HG02798 (cell line): ENCODE measurements around the gene HIGD2B.
"Not testable (repeated sequence)": the region's sequence is repeated elsewhere in the genome, so short reads cannot be mapped to it uniquely, and the experiment has no call there.

Source experiments
- ATAC-seq: cut with Tn5 transposase; IDR thresholded peaks from one replicate; pipeline ENCODE4 v1.9.1; 2021; ENCODE audit warnings: mild to moderate bottlenecking; ENCODE audit not compliant: unreplicated experiment, poor library complexity

HIGD2B gene

GRCh38 chr15:72682772-72683171, 3.2 kb downstream of the HIGD2B start:
- ATAC-seq = no peak

- ATAC-seq = no peak
These were observed 5.1 kb downstream of the HIGD2B start for GRCh38 chr15:72680931-72681330.

GRCh38 chr15:72676838-72677237, 9.1 kb downstream of the HIGD2B start:
- ATAC-seq = no peak

DNA sequence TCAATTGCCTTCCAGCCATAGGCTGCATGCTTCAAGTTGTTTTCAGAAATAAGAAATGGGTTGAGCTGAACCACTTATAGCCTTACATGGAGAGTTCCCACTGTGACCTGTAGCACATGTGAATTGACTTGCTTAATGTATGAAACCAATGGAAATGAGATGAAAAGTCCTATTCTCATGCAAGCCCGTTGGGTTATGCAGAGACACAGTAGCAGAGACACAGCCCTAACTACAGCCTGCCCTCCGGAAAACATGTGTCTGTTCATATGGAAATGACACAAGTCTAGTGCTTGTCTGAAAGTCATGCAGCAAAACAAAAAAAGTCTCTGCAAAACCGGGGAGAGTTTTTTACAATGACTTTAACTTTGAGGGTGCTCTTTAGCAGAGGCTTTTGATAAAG, 14.5 kb downstream of the HIGD2B start:
- ATAC-seq = no peak

DNA sequence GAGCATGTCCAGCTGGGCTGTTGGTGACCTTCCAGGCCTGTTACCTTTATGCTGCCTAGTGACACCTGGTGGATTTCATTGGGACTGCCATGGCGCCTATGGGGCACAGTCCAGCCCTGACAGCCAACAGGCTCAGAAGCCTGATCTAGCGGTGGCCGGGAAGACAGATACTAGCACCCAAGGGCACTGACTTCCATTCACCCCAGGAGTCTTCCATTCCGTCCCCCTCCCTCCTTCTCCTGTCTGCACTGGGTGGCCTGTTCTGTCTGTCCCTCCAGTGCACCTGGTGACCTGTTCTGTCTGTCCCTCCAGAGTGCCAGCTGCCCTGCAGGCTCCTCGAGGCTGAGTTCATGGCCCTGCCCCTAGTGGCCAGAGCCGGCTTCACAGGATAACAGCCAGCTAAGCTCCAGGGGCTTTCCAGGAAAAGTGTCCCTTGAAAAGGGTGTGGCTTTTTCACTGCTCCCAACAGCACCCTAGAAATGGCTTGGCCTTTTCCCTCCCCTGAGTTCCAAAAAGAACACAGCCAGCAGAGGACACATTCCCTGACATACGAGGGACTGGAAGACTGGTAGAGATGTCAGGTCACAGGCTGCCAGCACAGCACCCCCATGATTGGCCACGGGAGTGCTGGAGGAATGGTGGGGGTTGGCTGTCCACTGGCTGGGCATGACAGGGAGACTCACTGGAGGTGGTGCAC, 15.2 kb downstream of the HIGD2B start:
- peak; percentile 89 for ATAC-seq

- not testable (repeated sequence) for ATAC-seq
These were observed 16.2 kb downstream of the HIGD2B start for GRCh38 chr15:72669803-72670202.

DNA sequence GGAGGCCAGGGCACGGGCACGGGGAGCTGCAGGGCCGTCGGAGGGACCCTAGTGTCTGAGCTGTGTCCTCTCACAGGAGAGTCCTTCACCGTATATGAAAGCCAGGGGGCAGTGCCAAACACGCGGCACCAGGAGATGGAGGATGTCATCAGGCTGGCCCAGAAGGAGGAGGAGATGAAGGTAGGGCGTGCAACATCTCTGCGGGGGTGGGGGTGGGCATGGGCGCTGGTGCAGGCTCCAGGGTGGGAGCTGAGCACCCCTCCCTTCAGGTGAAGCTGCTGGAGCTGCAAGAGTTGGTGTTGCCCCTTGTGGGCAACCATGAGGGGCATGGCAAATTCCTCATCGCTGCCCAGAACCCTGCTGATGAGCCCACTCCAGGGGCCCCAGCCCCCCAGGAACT, 20.3 kb downstream of the HIGD2B start:
- not testable (repeated sequence) for ATAC-seq

DNA sequence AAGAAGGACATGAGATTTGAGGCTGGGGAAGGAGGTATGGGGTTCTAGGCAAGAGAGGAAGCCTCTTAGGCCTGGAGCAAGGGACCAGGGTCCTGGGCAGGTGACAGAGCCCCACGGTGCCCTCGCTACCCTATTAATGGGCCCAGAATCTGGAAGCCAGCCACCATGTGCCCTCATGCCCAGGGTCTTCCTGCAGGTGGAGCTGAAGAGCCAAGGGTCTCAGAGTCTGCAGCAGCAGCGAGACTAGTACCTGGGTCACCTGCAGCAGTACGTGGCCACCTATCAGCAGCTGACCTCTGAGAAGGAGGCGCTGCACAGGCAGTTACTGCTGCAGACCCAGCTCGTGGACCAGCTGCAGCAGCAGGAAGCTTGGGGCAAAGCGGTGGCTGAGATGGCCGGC, 22.1 kb downstream of the HIGD2B start:
- ATAC-seq = not testable (repeated sequence)

- ATAC-seq = not testable (repeated sequence)
These were observed 24.9 kb downstream of the HIGD2B start for GRCh38 chr15:72661081-72661480.

- ATAC-seq = not testable (repeated sequence)
These were observed 30.0 kb downstream of the HIGD2B start for GRCh38 chr15:72656014-72656413.

DNA sequence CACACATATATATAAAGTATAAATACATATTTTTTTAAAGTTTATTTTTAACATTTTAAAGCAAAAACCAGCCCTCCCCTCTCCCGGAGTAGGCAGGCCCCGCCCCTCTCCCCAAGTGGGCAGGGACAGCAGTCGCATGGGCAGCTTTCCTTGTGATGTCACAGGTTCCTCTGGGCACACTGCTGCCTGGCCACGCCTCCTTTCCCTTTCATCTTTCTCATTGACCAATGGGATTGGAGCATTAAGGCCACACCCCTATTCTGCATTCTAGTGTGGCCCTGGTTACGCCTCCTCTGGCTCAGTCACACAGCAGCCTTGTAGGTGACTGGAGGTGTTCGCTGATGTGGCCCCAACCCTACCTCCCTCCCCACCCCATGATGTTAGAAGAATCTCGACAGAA, 31.6 kb downstream of the HIGD2B start, which contains the start of gene GOLGA6B:
Gene GOLGA6B, plus strand, starts transcription at position 301 of the 400 bp plus-strand sequence. Its CDS starts 41 bp downstream, at position 342.
- not testable (repeated sequence) for ATAC-seq

GRCh38 chr15:72648631-72649253, 37.2 kb downstream of the HIGD2B start:
- not testable (repeated sequence) for ATAC-seq

- ATAC-seq = not testable (repeated sequence)
These were observed 43.7 kb downstream of the HIGD2B start for GRCh38 chr15:72642271-72642670.

- ATAC-seq = not testable (repeated sequence)
These were observed 46.1 kb downstream of the HIGD2B start for GRCh38 chr15:72639759-72640483.

DNA sequence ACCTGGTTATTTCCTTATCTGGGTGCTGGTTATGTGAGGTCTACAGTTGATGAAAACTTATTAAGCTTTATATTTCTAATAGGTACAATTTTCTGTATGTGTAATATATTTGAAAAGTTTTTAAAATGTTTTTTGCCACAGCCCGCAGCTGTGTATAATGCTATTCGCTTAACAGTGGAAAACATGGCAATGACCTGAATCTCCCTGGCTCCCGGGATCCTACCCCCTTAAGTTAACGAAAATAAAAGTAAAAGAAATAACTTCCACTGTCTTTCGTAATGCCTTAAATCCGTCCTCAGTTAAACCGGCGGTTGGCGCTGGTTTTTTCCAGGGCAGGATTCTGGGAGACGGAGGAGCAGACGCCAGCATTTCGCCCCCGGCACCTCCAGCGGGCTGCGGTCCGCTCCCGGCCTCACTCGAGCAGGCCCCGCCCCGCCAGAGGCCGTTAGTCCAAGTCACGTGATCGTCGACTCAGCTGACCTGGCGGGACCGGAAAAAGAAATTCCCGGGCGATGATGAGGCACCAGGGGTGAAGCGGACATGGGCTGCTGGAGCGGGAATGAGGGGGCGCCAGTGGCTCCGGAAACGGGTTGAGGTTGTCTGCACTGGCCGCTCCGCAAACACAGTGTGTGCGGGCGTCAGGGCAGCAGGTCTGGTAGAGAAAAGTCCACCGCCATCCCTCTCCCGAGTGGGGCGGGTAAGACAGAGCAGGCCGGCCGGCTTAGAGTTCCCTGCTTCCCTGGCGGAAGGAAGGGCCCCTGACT, 49.3 kb downstream of the HIGD2B start:
- ATAC-seq = peak; percentile 81

GRCh38 chr15:72629068-72629570, 56.9 kb downstream of the HIGD2B start:
- ATAC-seq = not testable (repeated sequence)

DNA sequence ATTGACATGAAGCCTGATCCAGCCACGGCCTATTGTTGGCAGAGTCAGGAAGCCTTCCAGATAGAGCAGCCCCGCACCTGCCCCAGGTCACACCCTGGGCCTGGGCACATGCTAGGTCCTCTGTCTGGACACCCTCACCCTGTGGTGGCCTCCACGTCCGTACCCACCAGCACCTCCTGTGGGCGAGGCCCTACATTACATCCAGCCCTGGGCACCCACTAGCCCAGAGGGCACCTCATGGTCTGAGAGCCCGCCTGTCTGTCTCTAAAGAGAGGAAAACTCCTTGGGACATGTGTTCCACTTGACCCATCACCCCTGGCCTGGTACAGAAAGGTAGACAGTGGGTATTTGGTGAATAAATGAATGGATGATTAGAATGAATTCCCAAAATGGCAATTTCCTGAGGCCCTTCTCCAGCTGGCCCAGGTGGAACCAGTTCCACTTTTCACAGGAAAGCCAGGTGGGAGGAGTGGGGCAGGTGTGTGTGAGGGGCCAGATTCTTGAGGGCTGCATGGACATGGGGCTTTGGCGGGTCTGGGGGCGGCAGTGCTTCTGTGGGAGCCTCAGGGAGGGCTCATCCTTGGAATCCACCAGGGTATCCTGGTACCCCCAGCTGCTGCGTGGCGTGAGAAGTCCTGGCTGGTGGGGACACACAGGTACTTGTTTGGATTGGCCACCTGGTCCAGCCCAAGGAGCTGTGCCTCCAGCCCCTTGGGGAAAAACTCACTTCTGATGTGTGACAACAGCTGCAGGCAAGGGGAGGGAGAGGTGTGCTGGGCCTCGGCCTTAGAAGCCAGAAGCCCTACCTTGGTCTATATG, 57.5 kb downstream of the HIGD2B start:
- not testable (repeated sequence) for ATAC-seq

DNA sequence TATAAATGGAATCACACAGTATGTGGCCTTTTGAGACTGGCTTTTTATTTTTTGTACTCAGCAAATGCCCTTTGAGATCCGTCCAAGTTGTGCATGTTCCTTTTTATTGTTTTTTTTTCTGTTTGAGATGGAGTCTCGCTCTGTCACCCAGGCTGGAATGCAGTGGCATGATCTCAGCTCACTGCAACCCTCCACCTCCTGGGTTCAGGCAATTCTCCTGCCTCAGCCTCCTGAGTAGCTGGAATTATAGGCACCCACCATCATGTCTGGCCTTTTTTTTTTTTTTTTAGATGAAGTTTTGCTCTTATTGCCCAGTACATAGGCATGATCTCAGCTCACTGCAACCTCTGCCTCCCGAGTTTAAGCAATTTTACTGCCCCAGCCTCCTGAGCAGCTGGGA, 59.8 kb downstream of the HIGD2B start:
- ATAC-seq = not testable (repeated sequence)
